Panc1 (cell line): ENCODE results near the gene ASCC1. TPM values are rescaled to one million over a fixed set of nuclear protein-coding genes. Genes with fewer than 3 reads are reported as not detected.
"Not testable (repeated sequence)": the region's sequence is repeated elsewhere in the genome, so short reads cannot be mapped to it uniquely, and the experiment has no call there.

Experiments
- ATAC-seq: fragments of 200-7000 bp; cut with Tn5 transposase; 2 replicates; pipeline ENCODE4 v1.9.1; 2020; ENCODE audit warnings: mild to moderate bottlenecking, moderate library complexity
- BruUV-seq: library from RNA; stranded (reverse); fragments of 400-500 nt; replicated peaks from 2 replicates; lab custom pipeline; 2021; lab: Mats Ljungman, UMichigan
- CTCF ChIA-PET: fragments of 300-600 bp; sonication (Branson Sonifier 250); formaldehyde crosslinking; loops from one replicate; lab custom pipeline; 2022; ENCODE audit warnings: antibody characterized with exemption; lab: Charles Lee
- POLR2A ChIA-PET: fragments of 300-600 bp; sonication (Branson Sonifier 250); formaldehyde crosslinking; loops from one replicate; lab custom pipeline; 2022; ENCODE audit warnings: antibody characterized with exemption; lab: Charles Lee
- DNase-seq: peaks from one replicate; pipeline ENCODE4 v3.0.0-alpha.2; 2010; ENCODE audit warnings: low read depth, low spot score
- H3K27ac ChIP-seq: 2 replicates; pipeline ENCODE4 v1.5.1; 2011; ENCODE audit warnings: mild to moderate bottlenecking, low read length, inconsistent platforms
- H3K27me3 ChIP-seq: fragments of 200-500 bp; sonication (Bioruptor generic); 2 replicates; pipeline ENCODE4 v1.6.0; 2014; ENCODE audit warnings: low read length, inconsistent platforms; ENCODE audit not compliant: control insufficient read depth, insufficient read depth
- H3K36me3 ChIP-seq: fragments of 200-500 bp; sonication (Bioruptor generic); 2 replicates; pipeline ENCODE4 v1.5.1; 2014; ENCODE audit warnings: inconsistent platforms, mild to moderate bottlenecking, low read length, moderate library complexity; ENCODE audit not compliant: control insufficient read depth, insufficient read depth
- H3K4me1 ChIP-seq: 2 replicates; pipeline ENCODE4 v1.5.1; 2011; ENCODE audit warnings: inconsistent platforms, mild to moderate bottlenecking, low read length, moderate library complexity; ENCODE audit not compliant: control insufficient read depth, insufficient read depth
- H3K4me3 ChIP-seq, 2 experiments: 2 replicates each; pipeline ENCODE4 v1.5.1; 2011 to 2012; ENCODE audit warnings: low read depth in 2 of 2, low read length in 2 of 2, mild to moderate bottlenecking in 2 of 2, inconsistent platforms in 1 of 2, moderate library complexity in 1 of 2
- H3K9me3 ChIP-seq: fragments of 200-500 bp; sonication (Bioruptor generic); 2 replicates; pipeline ENCODE4 v1.5.1; 2014; ENCODE audit warnings: low read depth, mild to moderate bottlenecking, inconsistent platforms, low read length, moderate library complexity; ENCODE audit not compliant: control insufficient read depth, insufficient read depth
- POLR2AphosphoS5 ChIP-seq: IDR thresholded peaks from 2 replicates; pipeline ENCODE4 v1.6.1; 2012; ENCODE audit warnings: mild to moderate bottlenecking, low read depth, low read length, moderate library complexity
- REST ChIP-seq, 2 experiments: IDR thresholded peaks; 2 replicates each; pipeline ENCODE4 v1.6.1; 2011 to 2012; ENCODE audit warnings: low read depth in 2 of 2, control low read depth in 1 of 2, low read length in 1 of 2, mild to moderate bottlenecking in 1 of 2, moderate library complexity in 1 of 2; ENCODE audit not compliant: insufficient read depth in 1 of 2
- SIN3A ChIP-seq: IDR thresholded peaks from 2 replicates; pipeline ENCODE4 v1.6.1; 2012; ENCODE audit warnings: low read depth, mild to moderate bottlenecking, low read length, moderate library complexity, borderline replicate concordance; ENCODE audit not compliant: insufficient read depth
- in situ Hi-C: cut with HindIII; loops from 2 replicates; pipeline ENCODE4 v1.10.0; 2016; ENCODE audit warnings: low sequenced_read_pairs, low pct_unique_long_range_greater_than_20kb
- intact Hi-C: fragments of 100-400 bp; cut with micrococcal nuclease; formaldehyde crosslinking; loops from one replicate; pipeline ENCODE4 v1.10.0; 2022; ENCODE audit not compliant: unreplicated experiment
- total RNA-seq: library from RNA; stranded (reverse); gene quantifications from one replicate; pipeline ENCODE4 v1.2.1, GENCODE V29; 2021; ENCODE audit not compliant: unreplicated experiment

Gene ASCC1
- total RNA-seq, 1 experiment from 2014 or later = 114 TPM

GRCh38 chr10:72152286-72152685 lies 63.8 kb downstream of the ASCC1 start:
- DNase-seq = no peak
- BruUV-seq = no TSS peak
- ChIA-PET CTCF (no interaction called here), POLR2A (no interaction called here)
- Histone ChIP-seq H3K9me3 (no peaks in the 10 kb centered on the region), H3K27ac (0 out of 2 replicates have a peak overlapping the region, but pooled peaks have one; percentile 29), H3K4me1 (no peaks in the 10 kb centered on the region; the same call in 1 of the 2 replicates), H3K4me3 (no peak overlapping the region), H3K27me3 (no peaks in the 10 kb centered on the region), H3K36me3 (peaks cover 6% of the 10 kb centered on the region; the same call in 1 of the 2 replicates)
- in situ Hi-C loops = no loop called here
- intact Hi-C loops = no loop called here
- no peak for TF ChIP-seq REST (IDR thresholded peaks at IDR 0.05; ENCODE audit: insufficient read depth in 1 of 2, low read depth in 2 of 2, low read length in 1 of 2)
- TF ChIP-seq POLR2AphosphoS5 = no peak
- no peak for TF ChIP-seq SIN3A
- no peak for ATAC-seq

GRCh38 chr10:72150746-72151478 lies 65.2 kb downstream of the ASCC1 start:
- H3K36me3 ChIP-seq, intact Hi-C loops, in situ Hi-C loops, H3K9me3 ChIP-seq, BruUV-seq, ATAC-seq, CTCF ChIA-PET, H3K4me3 ChIP-seq, POLR2A ChIA-PET, H3K27ac ChIP-seq, DNase-seq, H3K27me3 ChIP-seq: not testable (repeated sequence)
- peaks cover 11% of the 10 kb centered on the region for H3K4me1 ChIP-seq

GRCh38 chr10:72147324-72147584 lies 68.8 kb downstream of the ASCC1 start:
- intact Hi-C loops, POLR2A ChIA-PET, ATAC-seq, DNase-seq, BruUV-seq, in situ Hi-C loops, CTCF ChIA-PET, H3K9me3 ChIP-seq, H3K27me3 ChIP-seq, H3K36me3 ChIP-seq, H3K4me3 ChIP-seq: not testable (repeated sequence)
- H3K27ac ChIP-seq = peak overlapping the region; percentile 75; the same call in 1 of the 2 replicates
- peaks cover 22% of the 10 kb centered on the region for H3K4me1 ChIP-seq
